Stomach smooth muscle (tissue), 2 donors: ENCODE results near the gene EDEM1.

Source experiments
- H3K27ac ChIP-seq: one replicate; pipeline ENCODE4 v1.7.0; 2013; ENCODE audit warnings: mild to moderate bottlenecking, low read length, inconsistent platforms
- H3K27me3 ChIP-seq, 2 donors: one replicate each; pipeline ENCODE4 v1.7.0; 2013; ENCODE audit warnings: low read length in 2 of 2; ENCODE audit not compliant: insufficient read depth in 2 of 2, control insufficient read depth in 1 of 2
- H3K36me3 ChIP-seq, 2 donors: one replicate each; pipeline ENCODE4 v1.7.0; 2013; ENCODE audit warnings: low read length in 2 of 2; ENCODE audit not compliant: control insufficient read depth in 2 of 2, insufficient read depth in 2 of 2
- H3K4me1 ChIP-seq: one replicate; pipeline ENCODE4 v1.7.0; 2013; ENCODE audit warnings: low read length; ENCODE audit not compliant: control insufficient read depth, insufficient read depth
- H3K4me3 ChIP-seq, 2 donors: one replicate each; pipeline ENCODE4 v1.7.0; 2013; ENCODE audit warnings: low read length in 2 of 2
- H3K9ac ChIP-seq, 2 donors: one replicate each; pipeline ENCODE4 v1.7.0; 2013; ENCODE audit warnings: low read length in 2 of 2, mild to moderate bottlenecking in 1 of 2
- H3K9me3 ChIP-seq, 2 donors: one replicate each; pipeline ENCODE4 v1.7.0; 2013; ENCODE audit warnings: low read length in 2 of 2; ENCODE audit not compliant: control insufficient read depth in 2 of 2
- donor health status: healthy.
- donor health status: Pancreatic carcinoma.

EDEM1 gene

GRCh38 chr3:5252131-5252530 is 64.6 kb downstream of the EDEM1 start:
- Histone ChIP-seq H3K9me3 (no peaks in the 10 kb centered on the region), H3K9ac (no peak overlapping the region), H3K27ac (no peak overlapping the region), H3K27me3 (peaks cover 0 to 2% of the 10 kb centered on the region in 2 donors), H3K4me3 (no peak overlapping the region), H3K4me1 (peaks cover 5% of the 10 kb centered on the region), H3K36me3 (no peaks in the 10 kb centered on the region)

GRCh38 chr3:5254281-5255048 is 67.0 kb downstream of the EDEM1 start:
- Histone ChIP-seq H3K27ac (no peak overlapping the region), H3K9ac (no peak overlapping the region)

GRCh38 chr3:5255404-5256344 is 68.2 kb downstream of the EDEM1 start:
- H3K9ac ChIP-seq = no peak overlapping the region
- no peaks in the 10 kb centered on the region for H3K9me3 ChIP-seq
- H3K27me3 ChIP-seq = peaks cover 0 to 2% of the 10 kb centered on the region in 2 donors
- no peak overlapping the region for H3K27ac ChIP-seq
- H3K36me3 ChIP-seq = no peaks in the 10 kb centered on the region
- H3K4me3 ChIP-seq = no peak overlapping the region
- H3K4me1 ChIP-seq = no peaks in the 10 kb centered on the region

More at GRCh38 chr3:5254281-5255048, 67.0 kb downstream of the EDEM1 start:
- H3K36me3 ChIP-seq = no peaks in the 10 kb centered on the region
- H3K27me3 ChIP-seq = peaks cover 0 to 2% of the 10 kb centered on the region in 2 donors
- H3K4me1 ChIP-seq = peaks cover 5% of the 10 kb centered on the region
- no peak overlapping the region for H3K4me3 ChIP-seq
- H3K9me3 ChIP-seq = no peaks in the 10 kb centered on the region

- no peak overlapping the region for H3K9ac ChIP-seq
- no peak overlapping the region for H3K27ac ChIP-seq
- H3K27me3 ChIP-seq = peaks cover 0 to 2% of the 10 kb centered on the region in 2 donors
- no peaks in the 10 kb centered on the region for H3K36me3 ChIP-seq
- H3K4me1 ChIP-seq = no peaks in the 10 kb centered on the region
- H3K4me3 ChIP-seq = no peak overlapping the region
- no peaks in the 10 kb centered on the region for H3K9me3 ChIP-seq
These were observed 71.0 kb downstream of the EDEM1 start for GRCh38 chr3:5258526-5258925.

DNA sequence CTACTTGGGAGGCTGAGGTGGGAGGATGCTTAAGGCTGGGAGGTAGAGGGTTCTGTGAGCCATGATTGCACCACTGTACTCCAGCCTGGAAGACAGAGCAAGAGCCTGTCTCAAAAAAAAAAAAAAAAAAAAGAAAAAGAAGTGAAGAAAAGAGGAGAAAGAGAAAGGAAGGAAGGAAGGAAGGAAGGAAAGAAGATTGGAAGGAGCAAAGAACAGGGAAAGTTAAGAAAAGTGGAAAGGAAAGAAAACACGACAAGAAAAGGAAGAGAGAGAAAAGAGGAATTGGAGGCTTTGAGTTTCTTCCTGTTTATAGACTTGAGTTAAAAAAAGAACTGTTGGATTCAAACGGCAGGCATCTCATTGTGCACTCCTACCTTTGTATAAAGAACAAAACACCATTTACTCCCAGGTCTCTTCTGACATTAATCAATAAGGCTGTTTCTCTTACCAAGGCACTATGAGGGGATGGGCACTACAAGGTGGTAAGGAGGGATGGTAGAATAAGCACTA is 73.5 kb downstream of the EDEM1 start:
- Histone ChIP-seq H3K9me3 (no peaks in the 10 kb centered on the region), H3K4me1 (no peaks in the 10 kb centered on the region), H3K4me3 (no peak overlapping the region), H3K27me3 (no peaks in the 10 kb centered on the region), H3K27ac (no peak overlapping the region), H3K36me3 (no peaks in the 10 kb centered on the region), H3K9ac (no peak overlapping the region)

DNA sequence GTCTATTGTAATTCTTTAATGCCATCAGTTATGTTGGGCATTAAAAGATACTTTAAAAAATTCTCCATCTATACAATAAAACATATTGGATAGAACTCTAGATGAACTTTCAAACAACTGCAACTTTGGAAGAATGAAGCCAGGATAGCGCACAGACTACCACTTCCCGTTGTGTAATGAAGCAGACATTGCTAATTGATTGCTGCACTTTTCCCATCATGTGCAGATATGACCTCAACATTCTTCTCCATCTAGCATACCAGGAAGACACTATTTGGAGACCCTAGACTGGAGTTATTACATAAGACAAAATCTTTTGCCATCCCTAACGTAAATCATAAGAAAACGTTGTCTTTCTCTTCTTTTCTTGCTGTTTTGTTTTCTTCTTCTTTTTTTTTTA is 75.0 kb downstream of the EDEM1 start:
- H3K27me3 ChIP-seq = no peaks in the 10 kb centered on the region
- H3K4me1 ChIP-seq = no peaks in the 10 kb centered on the region
- H3K9ac ChIP-seq = no peak overlapping the region
- H3K27ac ChIP-seq = no peak overlapping the region
- no peaks in the 10 kb centered on the region for H3K36me3 ChIP-seq
- no peaks in the 10 kb centered on the region for H3K9me3 ChIP-seq
- H3K4me3 ChIP-seq = no peak overlapping the region

DNA sequence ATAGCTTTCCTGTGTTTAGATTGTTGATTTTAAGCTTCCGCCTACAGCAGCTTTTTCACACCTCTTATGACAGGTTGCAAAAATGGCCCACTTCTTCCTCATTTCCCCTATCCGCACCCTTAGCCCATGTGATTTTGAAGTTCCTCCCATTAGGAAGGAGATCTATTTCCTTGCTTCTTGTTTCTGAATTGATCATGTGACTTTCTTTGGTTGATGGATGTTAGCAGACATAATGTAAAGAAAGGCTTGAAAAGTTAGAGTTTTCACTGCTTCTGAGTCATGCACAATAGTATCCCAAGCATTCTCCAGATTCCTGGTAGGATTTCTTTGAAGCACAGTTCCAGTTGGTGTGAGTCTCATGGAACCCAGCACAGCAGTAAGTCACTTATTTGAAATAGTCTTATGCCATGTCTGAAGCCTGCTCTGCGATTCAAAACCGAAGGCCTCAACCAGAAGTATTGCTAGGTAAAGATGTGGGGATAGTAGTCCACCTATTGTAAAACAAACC is 76.6 kb downstream of the EDEM1 start:
- Histone ChIP-seq H3K4me1 (no peaks in the 10 kb centered on the region), H3K9ac (no peak overlapping the region), H3K4me3 (no peak overlapping the region), H3K27me3 (no peaks in the 10 kb centered on the region), H3K36me3 (no peaks in the 10 kb centered on the region), H3K9me3 (no peaks in the 10 kb centered on the region), H3K27ac (no peak overlapping the region)

DNA sequence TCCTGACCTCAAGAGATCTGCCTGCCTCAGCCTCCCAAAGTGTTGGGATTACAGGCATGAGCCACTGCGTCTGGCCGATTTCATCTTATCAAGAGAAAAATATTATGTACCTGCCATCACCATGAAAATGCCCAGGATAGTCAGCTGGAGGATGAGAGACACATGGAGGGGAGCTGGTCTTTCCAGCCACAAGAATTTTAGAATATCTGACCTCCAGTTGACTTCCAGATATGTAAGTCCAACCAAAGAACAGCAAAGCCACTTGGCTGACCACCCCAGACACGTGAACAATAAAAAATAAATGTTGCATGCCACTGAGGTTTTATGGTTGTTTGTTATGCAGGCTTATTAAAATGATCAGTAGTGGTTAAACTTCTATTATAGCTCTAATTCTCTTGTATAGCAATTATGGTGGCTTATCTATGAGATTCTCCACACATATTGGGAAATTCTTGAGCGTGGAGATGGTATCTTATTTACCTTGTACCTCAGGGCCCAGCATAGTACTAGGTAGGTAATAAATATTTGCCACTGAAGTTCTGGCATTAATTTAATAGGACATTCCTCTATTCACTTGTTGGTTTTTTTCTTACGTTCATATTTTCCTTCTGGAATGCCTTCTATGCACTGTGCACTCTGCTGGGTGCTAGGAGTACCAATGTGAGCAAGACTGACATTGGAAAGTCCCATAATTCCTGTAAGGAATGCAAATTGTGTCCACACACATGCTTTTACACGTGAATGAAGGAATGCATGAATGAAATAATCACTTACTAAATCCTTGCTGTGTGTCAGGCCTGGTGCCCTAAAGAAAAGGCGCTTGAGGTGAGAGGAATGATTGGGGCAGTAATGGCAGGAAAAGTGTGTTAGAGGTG is 77.6 kb downstream of the EDEM1 start:
- H3K4me3 ChIP-seq = no peak overlapping the region
- no peak overlapping the region for H3K9ac ChIP-seq

GRCh38 chr3:5267252-5267651 is 79.7 kb downstream of the EDEM1 start:
- no peaks in the 10 kb centered on the region for H3K4me1 ChIP-seq
- no peak overlapping the region for H3K27ac ChIP-seq
- H3K27me3 ChIP-seq = no peaks in the 10 kb centered on the region
- H3K9me3 ChIP-seq = no peaks in the 10 kb centered on the region
- no peak overlapping the region for H3K4me3 ChIP-seq
- H3K9ac ChIP-seq = no peak overlapping the region
- no peaks in the 10 kb centered on the region for H3K36me3 ChIP-seq

More for the DNA sequence above, 77.6 kb downstream of the EDEM1 start:
- no peaks in the 10 kb centered on the region for H3K9me3 ChIP-seq
- no peaks in the 10 kb centered on the region for H3K4me1 ChIP-seq
- no peak overlapping the region for H3K27ac ChIP-seq
- no peaks in the 10 kb centered on the region for H3K36me3 ChIP-seq
- H3K27me3 ChIP-seq = no peaks in the 10 kb centered on the region

DNA sequence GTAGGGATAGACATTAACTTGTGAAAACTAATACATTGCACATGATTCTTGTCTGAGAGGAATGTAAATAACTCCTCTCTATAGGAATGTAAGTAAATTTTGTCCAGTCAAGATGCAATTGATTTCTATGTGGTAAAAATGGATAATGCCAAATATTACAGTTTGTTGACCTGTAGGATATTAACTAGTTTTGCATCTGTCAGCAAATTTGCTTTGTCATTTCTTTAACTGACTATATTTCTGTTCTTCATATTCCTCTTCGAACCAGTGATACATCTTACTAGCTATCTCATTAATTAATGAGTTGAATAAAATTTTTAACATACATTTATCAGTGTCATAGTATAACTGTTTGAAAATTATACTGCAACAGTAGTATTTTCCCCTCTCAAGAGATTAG is 80.4 kb downstream of the EDEM1 start:
- Histone ChIP-seq H3K27me3 (no peaks in the 10 kb centered on the region), H3K4me3 (no peak overlapping the region), H3K27ac (no peak overlapping the region), H3K9me3 (no peaks in the 10 kb centered on the region), H3K36me3 (no peaks in the 10 kb centered on the region), H3K4me1 (no peaks in the 10 kb centered on the region), H3K9ac (no peak overlapping the region)
